GM12878 (cell line): ENCODE results near the gene GINM1.

Source experiments
- CBX5 ChIP-seq: sonication (generic); IDR thresholded peaks from 2 replicates; pipeline ENCODE4 v1.6.1; 2016; ENCODE audit warnings: low read depth, moderate library complexity, mild to moderate bottlenecking, inconsistent platforms
- CEBPZ ChIP-seq: fragments of 150-350 bp; IDR thresholded peaks from 2 replicates; pipeline ENCODE4 v1.6.1; 2016; ENCODE audit warnings: low read depth, low read length
- CHD2 ChIP-seq: IDR thresholded peaks from 2 replicates; pipeline ENCODE4 v1.6.1; 2011; ENCODE audit warnings: low read depth, low read length, improper control_type of control experiment, borderline replicate concordance
- CHD4 ChIP-seq: fragments of 200-600 bp; sonication (generic); IDR thresholded peaks from 2 replicates; pipeline ENCODE4 v1.6.1; 2016; ENCODE audit warnings: mild to moderate bottlenecking
- CTCF ChIP-seq, 3 experiments: IDR thresholded peaks in 2 of 3; conservative IDR thresholded peaks in 1 of 3; 2 replicates each; pipeline ENCODE4 v1.5.1; 2011; ENCODE audit warnings: low read depth in 3 of 3, low read length in 3 of 3, mild to moderate bottlenecking in 3 of 3, control low read depth in 2 of 3, moderate library complexity in 2 of 3, inconsistent platforms in 1 of 3, mixed read lengths in 1 of 3; ENCODE audit not compliant: control insufficient read depth in 2 of 3, insufficient read depth in 1 of 3; ENCODE audit errors: extremely low read depth in 1 of 3
- E2F4 ChIP-seq: IDR thresholded peaks from 2 replicates; pipeline ENCODE4 v1.6.1; 2012; ENCODE audit warnings: low read depth, low read length, improper control_type of control experiment
- HDAC2 ChIP-seq: fragments of 200-600 bp; sonication (generic); IDR thresholded peaks from 2 replicates; pipeline ENCODE4 v1.6.1; 2017
- IRF3 ChIP-seq: fragments of 450-650 bp; IDR thresholded peaks from 2 replicates; pipeline ENCODE4 v1.6.1; 2014; ENCODE audit warnings: mild to moderate bottlenecking
- MAX ChIP-seq: IDR thresholded peaks from 2 replicates; pipeline ENCODE4 v1.6.1; 2012; ENCODE audit warnings: low read depth, low read length, improper control_type of control experiment
- NRF1 ChIP-seq: conservative IDR thresholded peaks from 2 replicates; pipeline ENCODE4 v1.6.1; 2011; ENCODE audit warnings: mild to moderate bottlenecking, low read depth, low read length, improper control_type of control experiment
- RAD21 ChIP-seq: IDR thresholded peaks from 2 replicates; pipeline ENCODE4 v1.6.1; 2011; ENCODE audit warnings: mild to moderate bottlenecking, low read depth, low read length, moderate library complexity; ENCODE audit not compliant: insufficient read depth
- RUNX3 ChIP-seq: IDR thresholded peaks from 2 replicates; pipeline ENCODE4 v1.6.1; 2012; ENCODE audit warnings: low read length, inconsistent platforms
- ZBTB33 ChIP-seq: fragments of 450-650 bp; IDR thresholded peaks from 2 replicates; pipeline ENCODE4 v1.6.1; 2017; ENCODE audit warnings: mild to moderate bottlenecking

- no peak for TF ChIP-seq CHD4
- TF ChIP-seq CEBPZ, result no peak
- no peak for TF ChIP-seq CTCF (IDR thresholded peaks at IDR 0.05 in 2 of 3, conservative IDR thresholded peaks at IDR 0.05 in 1 of 3; ENCODE audit: control insufficient read depth in 2 of 3, extremely low read depth in 1 of 3, insufficient read depth in 1 of 3, low read depth in 3 of 3, low read length in 3 of 3)
- no peak for TF ChIP-seq E2F4
- TF ChIP-seq RUNX3, result no peak
- no peak for TF ChIP-seq RAD21
- TF ChIP-seq ZBTB33, result no peak
- TF ChIP-seq CBX5, result no peak
- TF ChIP-seq HDAC2, result no peak
- no peak for TF ChIP-seq CHD2
- no peak for TF ChIP-seq NRF1
- TF ChIP-seq MAX, result no peak
- TF ChIP-seq IRF3, result no peak
These were observed 14.7 kb downstream of the GINM1 start for GRCh38 chr6:149580880-149581279.
